ENCODE results near the gene ATP13A5. TPM values are rescaled to one million over a fixed set of nuclear protein-coding genes. Genes with fewer than 3 reads are reported as not detected.

ATP13A5 gene
- total RNA-seq, 4 donors from 2014 or later = 1.6 to 3.5 (median 2.4) TPM

- TF ChIP-seq CTCF (IDR thresholded peaks at IDR 0.05) = no peak
- TF ChIP-seq POLR2A (IDR thresholded peaks at IDR 0.05) = no peak
- no peak for DNase-seq
- no peaks in the 10 kb centered on the region for H3K36me3 ChIP-seq
- no peak overlapping the region for H3K27ac ChIP-seq
- H3K4me3 ChIP-seq (replicated peaks in 1 of 3) = no peak overlapping the region
- no peaks in the 10 kb centered on the region for H3K9me3 ChIP-seq
- no peaks in the 10 kb centered on the region for H3K27me3 ChIP-seq
- 43 to 51% methylated on average over 11 of the region's 11 CpGs for WGBS, 2 donors
- H3K4me1 ChIP-seq = no peaks in the 10 kb centered on the region
- intact Hi-C loops (cut with DNase I) = no loop called here
Measured at GRCh38 chr3:193347521-193348501, 30.7 kb downstream of the ATP13A5 start.

- intact Hi-C loops (cut with DNase I) = no loop called here
- 66 to 69% methylated on average over 4 of the region's 4 CpGs for WGBS, 2 donors
Measured at GRCh38 chr3:193346259-193346658, 32.3 kb downstream of the ATP13A5 start.

GRCh38 chr3:193345431-193345830, 33.1 kb downstream of the ATP13A5 start:
- H3K36me3 ChIP-seq = no peaks in the 10 kb centered on the region
- H3K27ac ChIP-seq = no peak overlapping the region
- no peaks in the 10 kb centered on the region for H3K4me1 ChIP-seq
- DNase-seq = no peak
- H3K27me3 ChIP-seq = no peaks in the 10 kb centered on the region
- intact Hi-C loops (cut with DNase I) = no loop called here
- 69 to 82% methylated on average over 3 of the region's 3 CpGs for WGBS, 2 donors
- no peak for TF ChIP-seq POLR2A (IDR thresholded peaks at IDR 0.05)
- TF ChIP-seq CTCF (IDR thresholded peaks at IDR 0.05) = no peak
- no peaks in the 10 kb centered on the region for H3K9me3 ChIP-seq
- H3K4me3 ChIP-seq (replicated peaks in 1 of 3) = no peak overlapping the region

More at GRCh38 chr3:193346259-193346658, 32.3 kb downstream of the ATP13A5 start:
- TF ChIP-seq CTCF (IDR thresholded peaks at IDR 0.05) (no peak), POLR2A (IDR thresholded peaks at IDR 0.05) (no peak)
- Histone ChIP-seq H3K27ac (no peak overlapping the region), H3K4me1 (no peaks in the 10 kb centered on the region), H3K4me3 (replicated peaks in 1 of 3) (no peak overlapping the region), H3K9me3 (no peaks in the 10 kb centered on the region), H3K36me3 (no peaks in the 10 kb centered on the region), H3K27me3 (no peaks in the 10 kb centered on the region)
- no peak for DNase-seq

GRCh38 chr3:193344486-193344885, 34.1 kb downstream of the ATP13A5 start:
- no peak for TF ChIP-seq POLR2A (IDR thresholded peaks at IDR 0.05)
- TF ChIP-seq CTCF (IDR thresholded peaks at IDR 0.05) = no peak
- Histone ChIP-seq H3K36me3 (no peaks in the 10 kb centered on the region), H3K4me3 (replicated peaks in 1 of 3) (no peak overlapping the region), H3K27ac (no peak overlapping the region), H3K4me1 (no peaks in the 10 kb centered on the region), H3K9me3 (no peaks in the 10 kb centered on the region), H3K27me3 (no peaks in the 10 kb centered on the region)
- no peak for DNase-seq
- intact Hi-C loops (cut with DNase I) = no loop called here
- WGBS, 2 donors = 57 to 65% methylated on average over 3 of the region's 3 CpGs

GRCh38 chr3:193343726-193344222, 34.8 kb downstream of the ATP13A5 start:
- Histone ChIP-seq H3K36me3 (no peaks in the 10 kb centered on the region), H3K27ac (no peak overlapping the region), H3K27me3 (no peaks in the 10 kb centered on the region), H3K9me3 (no peaks in the 10 kb centered on the region), H3K4me1 (no peaks in the 10 kb centered on the region), H3K4me3 (replicated peaks in 1 of 3) (no peak overlapping the region)
- WGBS, 2 donors = 84 to 90% methylated on average over 4 of the region's 4 CpGs
- intact Hi-C loops (cut with DNase I) = no loop called here
- DNase-seq = no peak
- no peak for TF ChIP-seq CTCF (IDR thresholded peaks at IDR 0.05)
